Osteocyte (in vitro differentiated cells): ENCODE data around the gene ATXN1. TPM values are rescaled to one million over a fixed set of nuclear protein-coding genes. Genes with fewer than 3 reads are reported as not detected.

Source experiments
- DNase-seq: peaks from one replicate; pipeline ENCODE4 v3.0.0; 2021; ENCODE audit warnings: mixed read lengths; ENCODE audit not compliant: unreplicated experiment; ENCODE audit errors: extremely low spot score
- H3K27ac Mint-ChIP-seq: one replicate; pipeline ENCODE4 v1.8.0; 2021; ENCODE audit warnings: mild to moderate bottlenecking, mixed read lengths; ENCODE audit not compliant: unreplicated experiment
- H3K27me3 Mint-ChIP-seq: one replicate; pipeline ENCODE4 v1.8.0; 2021; ENCODE audit warnings: mixed read lengths; ENCODE audit not compliant: unreplicated experiment
- H3K36me3 Mint-ChIP-seq: one replicate; pipeline ENCODE4 v1.8.0; 2021; ENCODE audit warnings: mixed read lengths; ENCODE audit not compliant: unreplicated experiment
- H3K4me1 Mint-ChIP-seq: one replicate; pipeline ENCODE4 v1.8.0; 2021; ENCODE audit warnings: mixed read lengths; ENCODE audit not compliant: unreplicated experiment
- H3K4me3 Mint-ChIP-seq: one replicate; pipeline ENCODE4 v1.8.0; 2021; ENCODE audit warnings: mild to moderate bottlenecking, moderate library complexity, mixed read lengths; ENCODE audit not compliant: unreplicated experiment
- H3K9me3 Mint-ChIP-seq: one replicate; pipeline ENCODE4 v1.8.0; 2021; ENCODE audit warnings: mixed read lengths; ENCODE audit not compliant: unreplicated experiment
- total RNA-seq: library from RNA; stranded (reverse); gene quantifications from 2 replicates; pipeline ENCODE4 v1.2.1, GENCODE V29; 2021
- TF ChIP-seq, protein P1 (sequence below): fragments of 200-600 bp; sonication (generic); IDR thresholded peaks from 2 replicates; pipeline ENCODE4 v1.5.0; 2021; ENCODE audit warnings: antibody characterized with exemption, mild to moderate bottlenecking, moderate library complexity

ATXN1 gene
- total RNA-seq, 1 donor from 2014 or later, result 54.4 TPM

DNA sequence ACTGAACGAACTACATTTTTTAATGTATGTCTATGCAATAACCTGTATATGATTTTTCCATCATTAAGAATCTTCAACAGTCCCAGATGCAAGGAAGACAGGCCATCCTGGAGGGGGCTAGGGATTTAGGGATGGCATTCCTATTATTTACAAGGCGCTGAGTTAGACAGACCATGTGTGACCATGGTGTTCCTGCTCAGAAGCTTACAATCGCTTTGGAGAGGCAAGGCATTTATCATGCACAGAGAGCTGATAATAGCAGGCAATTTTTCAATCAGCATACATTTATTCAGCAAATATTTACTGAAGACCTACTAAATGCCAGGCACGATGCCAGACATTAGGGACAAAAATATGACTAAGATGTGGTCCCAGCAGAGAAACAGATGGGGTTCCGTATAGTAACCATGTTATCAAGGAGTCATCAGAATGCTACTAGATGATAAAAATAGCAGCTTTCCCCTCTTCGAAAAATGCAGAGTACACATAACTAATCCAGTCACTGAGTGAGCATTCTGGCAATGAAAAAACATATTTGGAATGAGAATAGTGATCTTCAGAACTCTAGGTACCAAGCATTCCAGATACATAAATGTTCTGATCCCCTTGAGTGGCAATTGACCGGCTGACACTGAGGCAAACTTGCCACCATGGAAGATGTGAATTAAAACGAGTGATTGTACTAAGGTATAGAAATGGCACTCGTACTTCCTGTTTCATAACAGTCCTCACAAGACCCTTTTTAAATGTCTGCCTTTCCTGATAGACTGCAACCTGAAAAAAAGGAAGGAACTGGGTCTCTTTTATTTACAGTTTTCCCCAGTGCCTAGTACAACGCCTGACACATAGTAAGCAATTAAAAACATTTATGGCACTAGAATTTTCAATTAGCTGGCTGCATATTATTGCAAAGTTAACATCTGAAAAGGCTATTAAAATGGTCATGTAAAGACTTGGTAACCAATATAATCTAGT, 135.7 kb downstream of the ATXN1 start:
- Mint-ChIP-seq H3K9me3 (no peaks in the 10 kb centered on the region), H3K4me1 (peaks cover 43% of the 10 kb centered on the region), H3K4me3 (no peak overlapping the region), H3K27ac (peak overlapping the region; percentile 75), H3K36me3 (peaks cover 3% of the 10 kb centered on the region), H3K27me3 (no peaks in the 10 kb centered on the region)
- TF ChIP-seq, protein P1, sequence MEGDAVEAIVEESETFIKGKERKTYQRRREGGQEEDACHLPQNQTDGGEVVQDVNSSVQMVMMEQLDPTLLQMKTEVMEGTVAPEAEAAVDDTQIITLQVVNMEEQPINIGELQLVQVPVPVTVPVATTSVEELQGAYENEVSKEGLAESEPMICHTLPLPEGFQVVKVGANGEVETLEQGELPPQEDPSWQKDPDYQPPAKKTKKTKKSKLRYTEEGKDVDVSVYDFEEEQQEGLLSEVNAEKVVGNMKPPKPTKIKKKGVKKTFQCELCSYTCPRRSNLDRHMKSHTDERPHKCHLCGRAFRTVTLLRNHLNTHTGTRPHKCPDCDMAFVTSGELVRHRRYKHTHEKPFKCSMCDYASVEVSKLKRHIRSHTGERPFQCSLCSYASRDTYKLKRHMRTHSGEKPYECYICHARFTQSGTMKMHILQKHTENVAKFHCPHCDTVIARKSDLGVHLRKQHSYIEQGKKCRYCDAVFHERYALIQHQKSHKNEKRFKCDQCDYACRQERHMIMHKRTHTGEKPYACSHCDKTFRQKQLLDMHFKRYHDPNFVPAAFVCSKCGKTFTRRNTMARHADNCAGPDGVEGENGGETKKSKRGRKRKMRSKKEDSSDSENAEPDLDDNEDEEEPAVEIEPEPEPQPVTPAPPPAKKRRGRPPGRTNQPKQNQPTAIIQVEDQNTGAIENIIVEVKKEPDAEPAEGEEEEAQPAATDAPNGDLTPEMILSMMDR, result no peak
- no peak for DNase-seq

DNA sequence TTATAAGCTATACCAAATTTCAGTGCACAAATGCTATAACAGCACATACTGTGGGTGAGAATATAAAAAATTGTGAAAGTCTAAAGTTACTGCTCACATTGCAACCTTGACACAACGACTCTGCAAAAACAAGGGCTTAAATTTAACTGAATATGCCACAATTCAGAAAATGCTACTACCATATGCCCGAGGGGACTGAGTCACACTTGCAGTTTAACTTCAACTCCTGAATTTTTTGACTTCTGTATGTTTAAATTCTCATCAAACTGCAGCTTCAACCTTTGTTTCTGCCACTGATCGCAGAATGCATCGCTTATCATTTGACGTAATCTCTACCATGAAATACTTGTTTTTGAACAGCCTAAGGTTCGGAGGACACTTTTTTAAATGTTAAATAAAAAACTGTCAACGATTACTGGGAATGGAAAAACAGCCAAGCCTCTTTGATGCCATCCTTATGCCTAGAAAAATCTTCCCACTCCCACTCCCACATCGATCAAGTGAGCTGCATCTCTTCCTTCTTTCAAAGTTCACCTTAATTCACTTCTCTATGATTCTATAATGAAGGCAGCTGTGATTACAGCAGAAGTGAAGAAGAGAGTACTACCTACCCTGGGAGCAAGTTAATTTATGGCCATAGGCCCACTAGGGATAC, 136.5 kb downstream of the ATXN1 start:
- Mint-ChIP-seq H3K27ac (peak overlapping the region; percentile 75), H3K4me3 (peak overlapping the region; percentile 2), H3K9me3 (no peaks in the 10 kb centered on the region), H3K27me3 (no peaks in the 10 kb centered on the region), H3K36me3 (peaks cover 3% of the 10 kb centered on the region), H3K4me1 (peaks cover 43% of the 10 kb centered on the region)
- no peak for DNase-seq
- TF ChIP-seq, protein P1, result no peak

DNA sequence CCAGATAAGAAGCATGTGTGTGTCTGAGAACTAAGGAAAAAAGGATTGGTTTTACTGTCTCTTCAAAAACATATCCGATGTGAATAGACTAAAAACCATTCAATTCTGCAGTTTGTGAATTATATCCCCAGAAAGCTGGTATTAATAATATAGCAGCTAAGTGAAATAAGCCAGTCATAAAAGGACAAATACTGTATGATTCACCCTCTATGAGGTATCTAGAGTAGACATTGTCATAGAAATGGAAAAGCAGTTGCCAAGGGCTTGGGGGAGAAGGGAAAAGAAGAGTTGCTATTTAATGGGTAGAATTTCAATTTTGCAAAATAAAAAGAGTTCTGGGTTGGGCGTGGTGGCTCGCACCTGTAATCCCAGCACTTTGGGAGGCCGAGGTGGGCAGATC, 137.5 kb downstream of the ATXN1 start:
- Mint-ChIP-seq H3K36me3 (peaks cover 3% of the 10 kb centered on the region), H3K4me1 (peaks cover 46% of the 10 kb centered on the region), H3K27me3 (no peaks in the 10 kb centered on the region), H3K4me3 (no peak overlapping the region), H3K9me3 (no peaks in the 10 kb centered on the region), H3K27ac (peak overlapping the region; percentile 82)
- TF ChIP-seq, protein P1, result no peak
- DNase-seq, result no peak

DNA sequence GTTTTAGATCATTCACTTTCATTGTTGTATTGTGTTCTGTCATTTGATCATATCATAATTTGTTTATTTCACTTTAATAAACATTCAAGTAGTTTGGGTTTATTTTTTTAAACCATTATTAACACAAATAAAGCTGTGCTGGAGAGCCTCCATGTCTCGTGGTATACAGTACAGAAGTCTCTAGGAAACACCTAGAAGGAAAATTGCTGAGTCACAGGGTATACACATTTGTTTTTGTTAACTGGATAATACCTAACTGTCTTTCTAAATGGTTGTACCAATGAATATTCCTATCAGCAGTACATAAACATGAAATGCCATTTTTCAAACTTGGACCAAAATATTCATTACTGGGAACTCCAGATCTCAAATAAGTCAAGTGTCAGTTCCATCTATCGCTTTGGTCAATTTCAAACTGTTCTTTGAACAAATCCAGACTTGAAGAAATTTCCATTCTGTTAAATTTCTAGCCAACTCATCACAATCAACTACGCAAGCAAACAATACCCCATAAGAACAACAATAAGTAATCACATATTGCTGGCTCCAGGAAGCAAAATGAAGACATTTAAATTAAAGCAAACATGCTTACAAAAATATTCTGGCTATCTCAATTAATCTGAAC, 138.1 kb downstream of the ATXN1 start:
- DNase-seq, result no peak
- H3K4me3 Mint-ChIP-seq, result no peak overlapping the region
- H3K9me3 Mint-ChIP-seq, result no peaks in the 10 kb centered on the region
- TF ChIP-seq, protein P1, result no peak
- H3K27me3 Mint-ChIP-seq, result no peaks in the 10 kb centered on the region
- peak overlapping the region; percentile 82 for H3K27ac Mint-ChIP-seq
- peaks cover 3% of the 10 kb centered on the region for H3K36me3 Mint-ChIP-seq
- peaks cover 47% of the 10 kb centered on the region for H3K4me1 Mint-ChIP-seq
